Transverse colon (tissue), 4 donors: ENCODE measurements around the gene HAGHL. TPM values are rescaled to one million over a fixed set of nuclear protein-coding genes. Genes with fewer than 3 reads are reported as not detected.

Experiments used
- DNase-seq: peaks from one replicate; pipeline ENCODE4 v3.0.0-alpha.2; 2019
- H3K27ac ChIP-seq, 4 donors: fragments of 200-600 bp; sonication (generic); 2 replicates each; pipeline ENCODE4 v1.5.1; 2016 to 2018; ENCODE audit warnings: inconsistent platforms in 4 of 4
- H3K27me3 ChIP-seq: fragments of 200-600 bp; sonication (generic); 2 replicates; pipeline ENCODE4 v1.5.1; 2017; ENCODE audit warnings: inconsistent platforms
- H3K36me3 ChIP-seq, 4 donors: fragments of 200-600 bp; sonication (generic); 2 replicates each; pipeline ENCODE4 v1.5.1; 2017 to 2019; ENCODE audit warnings: inconsistent platforms in 4 of 4
- H3K4me1 ChIP-seq, 4 donors: fragments of 200-600 bp; sonication (generic); 2 replicates each; pipeline ENCODE4 v1.5.1; 2017 to 2020; ENCODE audit warnings: inconsistent platforms in 4 of 4
- H3K4me3 ChIP-seq, 4 donors: fragments of 200-600 bp; sonication (generic); 1 replicate in 1 of 4; 2 replicates in 3 of 4; pipeline versions ENCODE4 v1.5.1 to v1.6.1; 2017 to 2019; ENCODE audit warnings: inconsistent platforms in 4 of 4
- H3K9me3 ChIP-seq, 2 donors: fragments of 200-600 bp; sonication (generic); 2 replicates each; pipeline ENCODE4 v1.5.1; 2017 to 2019; ENCODE audit warnings: inconsistent platforms in 2 of 2
- EP300 ChIP-seq: sonication (generic); formaldehyde crosslinking; IDR thresholded peaks from one replicate; pipeline ENCODE4 v1.6.1; 2017; ENCODE audit warnings: antibody characterized with exemption, low read depth
- POLR2A ChIP-seq: fragments of 450-650 bp; IDR thresholded peaks from one replicate; pipeline ENCODE4 v1.6.1; 2016; ENCODE audit warnings: antibody characterized with exemption, mild to moderate bottlenecking, moderate library complexity
- POLR2AphosphoS5 ChIP-seq, 3 donors: sonication (generic); formaldehyde crosslinking; IDR thresholded peaks; one replicate each; pipeline ENCODE4 v1.6.1; 2016; ENCODE audit warnings: antibody characterized with exemption in 3 of 3
- WGBS, 2 donors: methylation state at CpG; one replicate each; pipeline ENCODE4 v1.1.5; 2018; ENCODE audit warnings: low coverage in 1 of 2; 5-methylcytosine and 5-hydroxymethylcytosine counted together
- in situ Hi-C, 4 donors: fragments of 200-750 bp; cut with MboI; loops; one replicate each; pipeline versions ENCODE4 v1.15.0 to v1.15.1; 2017; ENCODE audit warnings: low sequenced_read_pairs in 3 of 4, low pct_ligation_motif_present in 1 of 4, low pct_unique_long_range_greater_than_20kb in 1 of 4
- intact Hi-C: fragments of 100-400 bp; cut with DNase I; formaldehyde crosslinking; loops from one replicate; pipeline ENCODE4 v1.15.1; 2023; ENCODE audit warnings: low total_unique reads
- total RNA-seq, 4 donors: library from RNA; depleted of rRNA; stranded (reverse); fragments of >200 nt; gene quantifications; one replicate each; pipeline ENCODE4 v1.1.0, GENCODE V29; 2016
- TF ChIP-seq, protein P1 (sequence below), 5 experiments: fragments of 200-600 bp in 3 of 5; fragments of 450-650 bp in 2 of 5; sonication (generic) in 3 of 5; IDR thresholded peaks; 1 replicate in 2 of 5; 2 replicates in 3 of 5; pipeline ENCODE4 v1.5.1; 2016 to 2017; ENCODE audit warnings: antibody characterized with exemption in 5 of 5, inconsistent platforms in 3 of 5, mild to moderate bottlenecking in 2 of 5, moderate library complexity in 1 of 5

HAGHL gene
- total RNA-seq, 4 donors from 2014 or later, result 1.2 to 12.3 (median 5.5) TPM

DNA sequence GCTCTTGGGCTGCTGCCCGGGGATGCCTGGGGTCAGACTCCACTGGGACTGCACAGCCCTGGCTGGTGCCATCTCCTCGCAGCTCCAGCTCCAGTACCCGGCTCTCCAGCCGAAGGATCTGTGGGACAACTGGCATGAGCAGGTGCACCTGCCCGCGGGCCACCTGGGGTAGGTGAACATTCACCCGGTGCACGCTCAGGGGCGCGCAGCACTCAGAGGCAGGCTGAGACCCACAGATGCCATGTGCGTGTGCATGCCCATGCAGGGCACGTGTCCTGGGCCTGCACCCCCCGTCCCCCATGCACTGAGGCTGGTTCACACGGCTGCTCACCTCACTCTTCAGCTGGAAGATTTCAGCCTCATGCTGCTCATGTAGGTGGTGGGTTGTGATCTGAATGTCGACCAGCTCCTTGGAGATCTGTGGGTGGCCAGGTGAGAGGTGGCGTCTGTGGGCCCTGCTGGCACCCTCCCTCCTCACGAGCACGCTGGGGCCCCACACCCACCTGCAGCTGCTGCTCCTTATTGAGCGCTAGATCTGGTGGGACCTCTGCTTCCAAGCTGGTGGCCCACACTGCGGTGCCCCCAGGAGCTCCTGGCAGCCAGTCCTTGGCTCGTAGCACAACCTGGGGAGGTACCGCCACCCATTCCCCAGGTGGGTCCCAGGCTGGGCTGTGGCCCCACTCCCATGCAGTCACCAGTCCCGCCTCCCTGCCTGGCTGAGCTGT, 1.3 kb upstream of the HAGHL start:
- peaks cover 28 to 41% (median 36%) of the 10 kb centered on the region in 4 donors for H3K4me1 ChIP-seq
- in situ Hi-C loops, result no loop called here
- no peak overlapping the region for H3K27ac ChIP-seq

DNA sequence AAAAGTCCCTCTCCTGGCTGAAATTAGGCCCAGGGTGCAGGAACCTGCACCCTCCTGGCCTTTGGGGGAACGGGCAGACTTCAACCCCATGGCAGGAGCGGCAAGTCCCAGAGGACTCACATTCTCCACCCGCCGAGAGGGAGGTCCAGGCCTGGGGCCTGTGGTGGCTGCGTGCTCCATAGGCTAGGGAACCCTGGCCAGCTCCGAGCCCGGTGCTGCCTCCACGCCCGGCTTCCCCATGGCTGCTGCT, 793 bp upstream of the HAGHL start:
- no peak overlapping the region for H3K27ac ChIP-seq
- H3K4me1 ChIP-seq, result peaks cover 28 to 39% (median 35%) of the 10 kb centered on the region in 4 donors
- H3K9me3 ChIP-seq, result no peaks in the 10 kb centered on the region
- TF ChIP-seq POLR2AphosphoS5 (IDR thresholded peaks at IDR 0.05) (no peak), EP300 (no peak), POLR2A (no peak)
- TF ChIP-seq, protein P1, sequence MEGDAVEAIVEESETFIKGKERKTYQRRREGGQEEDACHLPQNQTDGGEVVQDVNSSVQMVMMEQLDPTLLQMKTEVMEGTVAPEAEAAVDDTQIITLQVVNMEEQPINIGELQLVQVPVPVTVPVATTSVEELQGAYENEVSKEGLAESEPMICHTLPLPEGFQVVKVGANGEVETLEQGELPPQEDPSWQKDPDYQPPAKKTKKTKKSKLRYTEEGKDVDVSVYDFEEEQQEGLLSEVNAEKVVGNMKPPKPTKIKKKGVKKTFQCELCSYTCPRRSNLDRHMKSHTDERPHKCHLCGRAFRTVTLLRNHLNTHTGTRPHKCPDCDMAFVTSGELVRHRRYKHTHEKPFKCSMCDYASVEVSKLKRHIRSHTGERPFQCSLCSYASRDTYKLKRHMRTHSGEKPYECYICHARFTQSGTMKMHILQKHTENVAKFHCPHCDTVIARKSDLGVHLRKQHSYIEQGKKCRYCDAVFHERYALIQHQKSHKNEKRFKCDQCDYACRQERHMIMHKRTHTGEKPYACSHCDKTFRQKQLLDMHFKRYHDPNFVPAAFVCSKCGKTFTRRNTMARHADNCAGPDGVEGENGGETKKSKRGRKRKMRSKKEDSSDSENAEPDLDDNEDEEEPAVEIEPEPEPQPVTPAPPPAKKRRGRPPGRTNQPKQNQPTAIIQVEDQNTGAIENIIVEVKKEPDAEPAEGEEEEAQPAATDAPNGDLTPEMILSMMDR (IDR thresholded peaks at IDR 0.05), result no peak
- WGBS, 2 donors, result 28% methylated on average over 8 of the region's 9 CpGs; no CpG with 5 or more reads in 1 of the 2 donors
- peaks cover 45% of the 10 kb centered on the region for H3K27me3 ChIP-seq
- H3K36me3 ChIP-seq, result no peaks in the 10 kb centered on the region
- peak overlapping the region in 1 of 4 donors; percentile 44 for H3K4me3 ChIP-seq
- DNase-seq, result no peak
- intact Hi-C loops (no loop called here), in situ Hi-C loops (no loop called here)

More for the DNA sequence above, 1.3 kb upstream of the HAGHL start:
- Histone ChIP-seq H3K36me3 (no peaks in the 10 kb centered on the region), H3K9me3 (no peaks in the 10 kb centered on the region), H3K4me3 (no peak overlapping the region), H3K27me3 (peaks cover 45% of the 10 kb centered on the region)
- no peak for DNase-seq
- TF ChIP-seq POLR2A (no peak), EP300 (no peak), POLR2AphosphoS5 (IDR thresholded peaks at IDR 0.05) (no peak)
- TF ChIP-seq, protein P1 (IDR thresholded peaks at IDR 0.05), result no peak
- 52% methylated on average over 18 of the region's 23 CpGs; no CpG with 5 or more reads in 1 of the 2 donors for WGBS, 2 donors
- intact Hi-C loops, result no loop called here

DNA sequence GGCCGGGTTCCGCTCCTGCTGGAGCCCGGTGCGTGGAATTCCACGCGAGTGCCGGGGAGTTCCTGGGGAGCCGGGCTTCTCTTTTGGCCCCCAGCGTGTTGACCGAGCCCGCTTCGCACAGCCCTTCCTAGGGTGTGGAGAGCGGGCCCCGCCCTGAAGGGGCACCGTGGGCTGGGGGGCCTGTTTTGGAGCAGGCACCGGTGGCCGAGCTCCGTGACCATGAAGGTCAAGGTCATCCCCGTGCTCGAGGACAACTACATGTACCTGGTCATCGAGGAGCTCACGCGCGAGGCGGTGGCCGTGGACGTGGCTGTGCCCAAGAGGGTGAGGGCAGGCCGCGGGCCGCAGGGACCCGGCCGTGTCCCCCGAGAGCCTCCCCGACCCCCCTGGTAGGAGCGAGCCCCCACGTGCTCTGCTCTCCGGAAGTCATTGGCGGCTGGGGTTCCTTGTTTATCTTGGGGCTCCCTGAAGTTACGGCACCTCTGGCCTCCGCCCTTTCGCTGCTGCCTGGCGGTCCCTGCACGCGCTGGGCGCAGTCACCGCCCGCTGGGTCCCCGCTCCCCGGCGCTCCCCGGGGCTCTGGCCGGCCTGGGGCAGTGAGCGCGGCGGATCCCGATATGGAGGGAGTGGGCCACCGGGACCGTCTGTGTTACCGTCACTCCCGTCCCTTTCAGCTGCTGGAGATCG, 528 bp downstream of the HAGHL start:
- peaks cover 21 to 29% (median 27%) of the 10 kb centered on the region in 4 donors for H3K4me1 ChIP-seq
- TF ChIP-seq, protein P1 (IDR thresholded peaks at IDR 0.05), result no peak
- TF ChIP-seq POLR2AphosphoS5 (IDR thresholded peaks at IDR 0.05) (no peak), POLR2A (peak; percentile 6), EP300 (no peak)
- no peaks in the 10 kb centered on the region for H3K9me3 ChIP-seq
- WGBS, 2 donors, result 1% methylated on average over 35 of the region's 61 CpGs; no CpG with 5 or more reads in 1 of the 2 donors
- in situ Hi-C loops (no loop called here), intact Hi-C loops (no loop called here)
- DNase-seq, result peak; percentile 36
- H3K27ac ChIP-seq, result peak overlapping the region; percentile 22 to 47 (median 38)
- peaks cover 45% of the 10 kb centered on the region for H3K27me3 ChIP-seq
- H3K36me3 ChIP-seq, result no peaks in the 10 kb centered on the region
- H3K4me3 ChIP-seq, result peak overlapping the region; percentile 2 to 56 (median 36)

DNA sequence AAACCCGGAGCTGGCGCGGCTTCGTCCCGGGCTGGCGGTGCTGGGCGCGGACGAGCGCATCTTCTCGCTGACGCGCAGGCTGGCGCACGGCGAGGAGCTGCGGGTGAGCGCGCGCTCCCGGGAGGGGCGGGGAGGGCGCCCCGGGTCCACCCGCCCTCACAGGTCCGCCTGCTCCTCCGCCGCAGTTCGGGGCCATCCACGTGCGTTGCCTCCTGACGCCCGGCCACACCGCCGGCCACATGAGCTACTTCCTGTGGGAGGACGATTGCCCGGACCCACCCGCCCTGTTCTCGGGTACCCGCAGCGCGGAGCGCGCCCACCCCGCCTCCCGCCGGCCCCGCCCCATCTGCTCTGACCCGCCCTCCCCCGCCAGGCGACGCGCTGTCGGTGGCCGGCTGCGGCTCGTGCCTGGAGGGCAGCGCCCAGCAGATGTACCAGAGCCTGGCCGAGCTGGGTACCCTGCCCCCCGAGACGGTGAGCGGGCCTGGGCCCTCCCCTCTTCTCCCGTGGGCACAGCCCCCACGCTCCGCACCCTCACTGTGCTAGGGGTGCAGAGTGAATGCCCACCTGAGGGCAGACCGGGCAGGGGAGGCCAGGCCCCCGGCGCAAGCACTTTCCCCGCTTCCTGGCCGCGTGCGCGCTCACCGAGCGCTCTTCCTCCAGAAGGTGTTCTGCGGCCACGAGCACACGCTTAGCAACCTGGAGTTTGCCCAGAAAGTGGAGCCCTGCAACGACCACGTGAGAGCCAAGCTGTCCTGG, 1.4 kb downstream of the HAGHL start:
- intact Hi-C loops, result no loop called here
- Histone ChIP-seq H3K27ac (peak overlapping the region; percentile 22 to 47 (median 38)), H3K36me3 (peaks cover 0 to 6% (median 0%) of the 10 kb centered on the region in 4 donors), H3K4me3 (peak overlapping the region; percentile 2 to 56 (median 36)), H3K27me3 (peaks cover 45% of the 10 kb centered on the region), H3K9me3 (no peaks in the 10 kb centered on the region), H3K4me1 (peaks cover 21 to 29% (median 27%) of the 10 kb centered on the region in 4 donors)
- in situ Hi-C loops, result no loop called here
- TF ChIP-seq POLR2AphosphoS5 (IDR thresholded peaks at IDR 0.05) (peak in 1 of 3 donors; percentile 34), EP300 (no peak)
- peak; percentile 79 for DNase-seq
- 0% methylated on average over 34 of the region's 80 CpGs; no CpG with 5 or more reads in 1 of the 2 donors for WGBS, 2 donors
